ENCODE results near the gene GPR75. TPM values are rescaled to one million over a fixed set of nuclear protein-coding genes. Genes with fewer than 3 reads are reported as not detected.

Gene GPR75
- total RNA-seq, 4 donors from 2014 or later, result 2.3 to 2.6 (median 2.5) TPM

DNA sequence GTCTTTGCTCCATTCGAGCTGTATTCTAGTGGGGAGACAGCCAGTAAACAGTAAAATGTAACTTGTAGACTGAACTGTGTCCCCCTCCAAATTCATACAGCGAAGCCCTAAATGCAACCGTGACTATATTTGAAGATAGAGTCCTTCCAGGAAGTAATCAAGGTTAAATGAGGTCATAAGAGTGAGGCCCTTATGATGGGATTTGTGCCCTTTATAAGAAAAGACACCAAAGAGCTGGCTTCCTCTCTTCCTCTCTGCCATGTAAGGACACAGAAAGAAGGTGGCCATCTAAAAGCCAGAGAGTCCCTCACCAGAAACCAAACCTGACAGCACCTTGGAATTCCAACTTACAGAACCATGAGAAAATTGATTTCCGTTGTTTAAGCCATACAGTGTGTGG lies 31.4 kb downstream of the GPR75 start:
- TF ChIP-seq, protein P1, sequence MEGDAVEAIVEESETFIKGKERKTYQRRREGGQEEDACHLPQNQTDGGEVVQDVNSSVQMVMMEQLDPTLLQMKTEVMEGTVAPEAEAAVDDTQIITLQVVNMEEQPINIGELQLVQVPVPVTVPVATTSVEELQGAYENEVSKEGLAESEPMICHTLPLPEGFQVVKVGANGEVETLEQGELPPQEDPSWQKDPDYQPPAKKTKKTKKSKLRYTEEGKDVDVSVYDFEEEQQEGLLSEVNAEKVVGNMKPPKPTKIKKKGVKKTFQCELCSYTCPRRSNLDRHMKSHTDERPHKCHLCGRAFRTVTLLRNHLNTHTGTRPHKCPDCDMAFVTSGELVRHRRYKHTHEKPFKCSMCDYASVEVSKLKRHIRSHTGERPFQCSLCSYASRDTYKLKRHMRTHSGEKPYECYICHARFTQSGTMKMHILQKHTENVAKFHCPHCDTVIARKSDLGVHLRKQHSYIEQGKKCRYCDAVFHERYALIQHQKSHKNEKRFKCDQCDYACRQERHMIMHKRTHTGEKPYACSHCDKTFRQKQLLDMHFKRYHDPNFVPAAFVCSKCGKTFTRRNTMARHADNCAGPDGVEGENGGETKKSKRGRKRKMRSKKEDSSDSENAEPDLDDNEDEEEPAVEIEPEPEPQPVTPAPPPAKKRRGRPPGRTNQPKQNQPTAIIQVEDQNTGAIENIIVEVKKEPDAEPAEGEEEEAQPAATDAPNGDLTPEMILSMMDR (IDR thresholded peaks at IDR 0.05; ENCODE audit: low read depth), result no peak

DNA sequence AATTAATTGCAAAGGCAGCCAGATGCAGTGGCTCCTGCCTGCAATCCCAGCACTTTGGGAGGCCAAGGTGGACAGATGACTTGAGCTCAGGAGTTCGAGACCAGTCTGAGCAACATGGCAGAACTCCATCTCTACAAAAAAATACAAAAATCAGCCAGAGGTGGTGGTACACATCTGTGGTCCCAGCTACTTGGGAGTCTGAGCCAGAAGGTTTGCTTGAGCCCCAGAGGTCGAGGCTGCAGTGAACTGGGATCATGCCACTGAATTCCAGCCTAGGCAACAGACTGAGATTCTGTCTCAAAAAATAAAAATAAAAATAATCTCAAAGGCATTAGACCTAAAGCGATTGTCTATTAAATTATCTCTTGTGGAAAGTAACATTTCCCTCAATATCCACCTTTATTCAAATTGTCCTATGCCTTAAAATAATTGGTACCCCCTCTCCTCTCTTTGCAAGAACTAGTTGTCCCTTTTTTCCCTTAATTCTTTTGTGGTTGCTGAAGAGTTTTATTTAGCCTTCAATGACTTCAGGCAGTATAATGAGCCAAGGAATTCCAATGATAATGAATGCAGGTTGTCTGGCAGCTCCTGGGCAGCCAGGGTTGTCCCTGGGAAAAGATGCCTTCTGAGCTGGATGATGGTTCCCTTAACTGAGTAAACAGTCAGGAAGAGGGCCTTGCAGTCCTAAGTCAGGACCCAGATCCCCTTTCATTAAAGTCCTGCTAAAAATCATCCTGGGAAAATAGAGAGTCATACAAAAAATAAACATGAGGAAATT lies 32.2 kb downstream of the GPR75 start:
- TF ChIP-seq, protein P1 (IDR thresholded peaks at IDR 0.05; ENCODE audit: low read depth), result no peak

GRCh38 chr2:53826587-53827397 lies 33.0 kb downstream of the GPR75 start:
- TF ChIP-seq, protein P1 (IDR thresholded peaks at IDR 0.05; ENCODE audit: low read depth), result no peak

DNA sequence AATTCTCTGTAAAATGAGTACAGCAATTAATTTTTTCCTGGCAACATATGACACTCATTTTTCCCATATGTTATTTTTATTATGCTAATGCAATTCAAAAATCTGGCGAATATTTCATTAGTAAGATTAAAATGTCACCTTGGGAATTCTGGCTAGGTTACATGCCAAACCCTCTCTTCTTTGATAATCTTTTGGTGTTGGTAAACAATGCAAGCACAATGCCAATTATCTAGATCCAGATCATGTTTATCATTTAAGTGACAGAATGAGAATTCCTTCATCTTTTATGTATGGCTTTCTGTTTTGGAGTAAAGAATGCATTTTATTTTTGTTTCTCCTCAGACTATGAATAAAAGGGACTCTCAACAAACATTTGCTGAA lies 33.7 kb downstream of the GPR75 start:
- TF ChIP-seq, protein P1 (IDR thresholded peaks at IDR 0.05; ENCODE audit: low read depth), result no peak

DNA sequence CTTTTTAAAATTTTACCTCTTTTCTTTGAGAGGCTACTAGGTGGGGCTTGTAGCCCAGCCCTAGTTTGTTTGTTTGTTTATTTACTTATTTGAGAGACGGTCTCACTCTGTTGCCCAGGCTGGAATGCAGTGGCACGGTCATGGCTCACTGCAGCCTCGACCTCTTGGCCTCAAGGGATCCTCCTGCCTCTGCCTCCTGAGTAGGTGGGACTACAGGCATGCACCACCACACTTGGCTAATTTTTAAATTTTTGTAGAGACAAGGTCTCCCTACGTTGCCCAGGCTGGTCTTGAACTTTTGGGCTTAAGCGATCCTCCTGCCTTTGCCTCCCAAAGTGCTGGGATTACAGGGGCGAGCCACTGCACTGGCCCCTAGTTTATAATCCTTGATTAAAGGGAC lies 38.0 kb downstream of the GPR75 start:
- TF ChIP-seq, protein P1 (IDR thresholded peaks at IDR 0.05; ENCODE audit: low read depth), result no peak

GRCh38 chr2:53820711-53821110 lies 39.1 kb downstream of the GPR75 start:
- TF ChIP-seq, protein P1 (IDR thresholded peaks at IDR 0.05; ENCODE audit: low read depth), result no peak

- TF ChIP-seq, protein P1 (IDR thresholded peaks at IDR 0.05; ENCODE audit: low read depth), result no peak
Observed at GRCh38 chr2:53820048-53820447, 39.7 kb downstream of the GPR75 start.
